ENCODE data around the gene TMEM115. TPM values are rescaled to one million over a fixed set of nuclear protein-coding genes. Genes with fewer than 3 reads are reported as not detected.

Gene TMEM115, protein sequence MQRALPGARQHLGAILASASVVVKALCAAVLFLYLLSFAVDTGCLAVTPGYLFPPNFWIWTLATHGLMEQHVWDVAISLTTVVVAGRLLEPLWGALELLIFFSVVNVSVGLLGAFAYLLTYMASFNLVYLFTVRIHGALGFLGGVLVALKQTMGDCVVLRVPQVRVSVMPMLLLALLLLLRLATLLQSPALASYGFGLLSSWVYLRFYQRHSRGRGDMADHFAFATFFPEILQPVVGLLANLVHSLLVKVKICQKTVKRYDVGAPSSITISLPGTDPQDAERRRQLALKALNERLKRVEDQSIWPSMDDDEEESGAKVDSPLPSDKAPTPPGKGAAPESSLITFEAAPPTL
- total RNA-seq (10 to 100 TPM; 13.9 to 35.2 (median 33.1) TPM), total RNA-seq (18.8 to 48.9 (median 31.7) reads per million in 29 experiments)
- 20.5 TPM for total RNA-seq (2013)

GRCh38 chr3:50358911-50359759 is at the start of gene TMEM115:
Gene TMEM115 (minus strand): TSS chr3:50359521. CDS start chr3:50359063, 458 bp downstream.
- Histone ChIP-seq H3K27me3 (replicated peaks in 1 of 2; ENCODE audit: control insufficient read depth in 2 of 2, extremely low read depth in 1 of 2, insufficient read depth in 2 of 2, low read length in 1 of 2) (no peaks in the 10 kb centered on the region), H3K36me3 (ENCODE audit: control insufficient read depth in 2 of 2, extremely low read depth in 1 of 2, insufficient read depth in 1 of 2, low read length in 1 of 2) (peaks cover 6 to 26% of the 10 kb centered on the region in 2 donors), H3K9me3 (no peaks in the 10 kb centered on the region), H3K4me1 (ENCODE audit: control insufficient read depth in 1 of 2, extremely low read depth in 1 of 2, insufficient read depth in 2 of 2, low read length in 2 of 2) (peaks cover 25 to 47% of the 10 kb centered on the region in 2 experiments), H3K27ac (ENCODE audit: low read length) (peak within 1 kb of the TSS; percentile 69), H3K4me3 (ENCODE audit: control insufficient read depth in 1 of 2, extremely low read depth in 1 of 2, low read length in 1 of 2) (peak within 1 kb of the TSS; percentile 82 to 87)
- Mint-ChIP-seq H3K4me1 (peaks cover 32 to 47% (median 43%) of the 10 kb centered on the region in 3 donors), H3K27me3 (no peaks in the 10 kb centered on the region), H3K9me3 (no peaks in the 10 kb centered on the region), H3K27ac (peak within 1 kb of the TSS; percentile 95), H3K4me3 (peak within 1 kb of the TSS; percentile 93 to 97 (median 96)), H3K36me3 (peaks cover 9% of the 10 kb centered on the region)
- 2% methylated on average over 61 of the region's 64 CpGs for WGBS (ENCODE audit: insufficient coverage)
- POLR2A ChIA-PET: no interaction called here
- DNase-seq: peak; percentile 84 to 99 (median 95)
- CTCF ChIA-PET: interaction anchor here in 1 of 2 donors (1.6 kb wide), 1 partner anchor 8 kb away, joined by 5 read pairs; the partner anchor contains the start of genes CYB561D2 and NPRL2
- peak; percentile 100 for ATAC-seq (replicated peaks in 1 of 4)

GRCh38 chr3:50408443-50408944 is 49.2 kb upstream of the TMEM115 start:
- peaks cover 0 to 24% of the 10 kb centered on the region in 2 experiments for H3K27me3 ChIP-seq (replicated peaks in 1 of 2; ENCODE audit: control insufficient read depth in 2 of 2, extremely low read depth in 1 of 2, insufficient read depth in 2 of 2, low read length in 1 of 2)
- H3K27ac Mint-ChIP-seq: no peak overlapping the region
- no peaks in the 10 kb centered on the region for H3K9me3 Mint-ChIP-seq
- H3K36me3 Mint-ChIP-seq: no peaks in the 10 kb centered on the region
- POLR2A ChIA-PET: no interaction called here
- H3K4me1 Mint-ChIP-seq: no peaks in the 10 kb centered on the region
- H3K27me3 Mint-ChIP-seq: peaks cover 0 to 3% of the 10 kb centered on the region in 2 donors
- no peak for DNase-seq
- no peak overlapping the region for H3K4me3 Mint-ChIP-seq
- 78% methylated on average over 13 of the region's 15 CpGs for WGBS (ENCODE audit: insufficient coverage)
- no peak overlapping the region for H3K27ac ChIP-seq (ENCODE audit: low read length)
- H3K9me3 ChIP-seq: no peaks in the 10 kb centered on the region
- no peak for ATAC-seq (replicated peaks in 1 of 4)
- CTCF ChIA-PET: no interaction called here
- H3K36me3 ChIP-seq (ENCODE audit: control insufficient read depth in 2 of 2, extremely low read depth in 1 of 2, insufficient read depth in 1 of 2, low read length in 1 of 2): no peaks in the 10 kb centered on the region
- H3K4me3 ChIP-seq (ENCODE audit: control insufficient read depth in 1 of 2, extremely low read depth in 1 of 2, low read length in 1 of 2): no peak overlapping the region
- H3K4me1 ChIP-seq (ENCODE audit: control insufficient read depth in 1 of 2, extremely low read depth in 1 of 2, insufficient read depth in 2 of 2, low read length in 2 of 2): no peaks in the 10 kb centered on the region

DNA sequence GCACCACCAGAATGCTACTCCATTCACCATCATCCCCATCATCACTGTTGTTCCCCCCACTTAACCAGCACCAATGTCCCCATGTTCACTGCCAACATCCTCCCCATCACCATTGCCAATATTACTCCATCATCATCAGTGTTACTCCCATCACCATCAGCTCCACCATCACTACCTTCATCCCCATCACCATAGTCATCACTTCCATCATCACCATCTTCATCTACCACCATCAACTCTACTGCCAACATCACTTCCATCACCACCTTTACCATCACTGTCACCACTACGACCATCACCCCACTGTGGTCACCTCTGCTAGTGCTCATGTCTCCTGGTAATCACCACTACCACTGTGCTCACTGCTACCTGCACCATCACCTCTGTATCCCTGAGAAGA is 47.2 kb upstream of the TMEM115 start:
- Mint-ChIP-seq H3K27me3 (peaks cover 0 to 6% of the 10 kb centered on the region in 2 donors), H3K4me1 (no peaks in the 10 kb centered on the region), H3K9me3 (no peaks in the 10 kb centered on the region), H3K36me3 (no peaks in the 10 kb centered on the region), H3K4me3 (no peak overlapping the region), H3K27ac (no peak overlapping the region)
- Histone ChIP-seq H3K4me1 (ENCODE audit: control insufficient read depth in 1 of 2, extremely low read depth in 1 of 2, insufficient read depth in 2 of 2, low read length in 2 of 2) (no peaks in the 10 kb centered on the region), H3K27me3 (replicated peaks in 1 of 2; ENCODE audit: control insufficient read depth in 2 of 2, extremely low read depth in 1 of 2, insufficient read depth in 2 of 2, low read length in 1 of 2) (peaks cover 0 to 28% of the 10 kb centered on the region in 2 experiments), H3K9me3 (no peaks in the 10 kb centered on the region), H3K36me3 (ENCODE audit: control insufficient read depth in 2 of 2, extremely low read depth in 1 of 2, insufficient read depth in 1 of 2, low read length in 1 of 2) (no peaks in the 10 kb centered on the region), H3K4me3 (ENCODE audit: control insufficient read depth in 1 of 2, extremely low read depth in 1 of 2, low read length in 1 of 2) (no peak overlapping the region), H3K27ac (ENCODE audit: low read length) (no peak overlapping the region)
- CTCF ChIA-PET: no interaction called here
- DNase-seq (no peak), ATAC-seq (replicated peaks in 1 of 4) (no peak)
- POLR2A ChIA-PET: no interaction called here
- WGBS (ENCODE audit: insufficient coverage): 50% methylated on average over 1 of the region's 1 CpG

DNA sequence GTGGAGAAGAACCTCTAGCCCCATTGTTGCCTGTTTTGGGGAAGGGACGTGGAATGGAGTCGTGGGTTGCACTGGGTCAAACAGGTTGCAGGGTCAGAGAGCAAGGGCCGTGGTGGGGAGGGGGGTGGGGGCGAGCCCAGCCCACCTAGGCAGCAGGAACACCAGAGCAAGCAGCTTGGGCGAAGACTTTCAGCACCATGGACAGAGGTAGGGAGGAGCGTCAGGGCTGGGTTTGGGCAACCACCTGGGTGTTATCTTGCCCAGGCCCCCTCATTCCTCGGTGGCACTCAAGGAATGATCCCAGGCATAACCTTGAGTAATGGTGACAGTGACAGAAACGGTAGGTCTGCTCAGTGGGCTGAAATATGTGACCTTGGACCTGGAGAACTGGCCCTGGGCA is 45.9 kb upstream of the TMEM115 start:
- no peak for ATAC-seq (replicated peaks in 1 of 4)
- Mint-ChIP-seq H3K27ac (no peak overlapping the region), H3K9me3 (no peaks in the 10 kb centered on the region), H3K4me1 (no peaks in the 10 kb centered on the region), H3K4me3 (no peak overlapping the region), H3K36me3 (no peaks in the 10 kb centered on the region), H3K27me3 (peaks cover 0 to 3% of the 10 kb centered on the region in 2 donors)
- peaks cover 0 to 35% of the 10 kb centered on the region in 2 experiments for H3K27me3 ChIP-seq (replicated peaks in 1 of 2; ENCODE audit: control insufficient read depth in 2 of 2, extremely low read depth in 1 of 2, insufficient read depth in 2 of 2, low read length in 1 of 2)
- H3K36me3 ChIP-seq (ENCODE audit: control insufficient read depth in 2 of 2, extremely low read depth in 1 of 2, insufficient read depth in 1 of 2, low read length in 1 of 2): no peaks in the 10 kb centered on the region
- CTCF ChIA-PET: no interaction called here
- H3K27ac ChIP-seq (ENCODE audit: low read length): no peak overlapping the region
- POLR2A ChIA-PET: no interaction called here
- no peak overlapping the region for H3K4me3 ChIP-seq (ENCODE audit: control insufficient read depth in 1 of 2, extremely low read depth in 1 of 2, low read length in 1 of 2)
- no peaks in the 10 kb centered on the region for H3K4me1 ChIP-seq (ENCODE audit: control insufficient read depth in 1 of 2, extremely low read depth in 1 of 2, insufficient read depth in 2 of 2, low read length in 2 of 2)
- no peaks in the 10 kb centered on the region for H3K9me3 ChIP-seq
- 28% methylated on average over 5 of the region's 8 CpGs for WGBS (ENCODE audit: insufficient coverage)
- peak in 16 of 35 experiments; percentile 4 to 52 (median 10) for DNase-seq

DNA sequence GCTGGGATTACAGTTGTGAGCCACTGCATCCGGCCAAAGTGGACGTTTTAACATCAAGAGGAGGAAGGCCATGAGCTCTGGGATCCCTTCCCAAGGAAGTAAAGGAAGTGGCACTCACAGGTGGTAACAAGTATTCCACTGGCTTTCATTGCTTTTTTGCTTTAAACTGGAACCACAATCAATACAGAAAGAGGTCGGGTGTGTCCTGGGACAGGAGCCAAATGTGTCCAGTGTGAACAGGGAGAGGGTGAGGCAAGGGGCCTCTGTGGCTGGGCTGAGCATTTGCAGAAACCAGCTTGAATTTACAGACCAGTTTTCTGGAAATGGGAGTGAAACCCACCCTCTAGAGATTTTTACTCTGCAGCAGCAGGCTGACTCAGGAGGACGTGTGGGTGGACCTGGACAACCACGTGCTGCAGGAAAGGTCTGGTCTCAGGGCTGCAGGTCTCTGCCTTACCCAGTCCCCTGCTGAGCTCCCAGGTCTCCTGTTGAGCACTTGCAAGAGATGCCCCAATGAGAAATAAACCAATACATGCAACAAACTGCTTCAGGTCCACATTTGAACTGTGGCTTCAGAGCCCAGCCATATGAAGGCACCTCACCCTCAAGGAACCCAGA is 42.8 kb upstream of the TMEM115 start:
- H3K9me3 ChIP-seq: no peaks in the 10 kb centered on the region
- Mint-ChIP-seq H3K9me3 (no peaks in the 10 kb centered on the region), H3K36me3 (no peaks in the 10 kb centered on the region), H3K27ac (no peak overlapping the region), H3K4me1 (peaks cover 0 to 2% (median 0%) of the 10 kb centered on the region in 3 donors), H3K27me3 (peaks cover 0 to 3% of the 10 kb centered on the region in 2 donors), H3K4me3 (no peak overlapping the region)
- DNase-seq: no peak
- ATAC-seq (replicated peaks in 1 of 4): no peak
- peaks cover 0 to 36% of the 10 kb centered on the region in 2 experiments for H3K27me3 ChIP-seq (replicated peaks in 1 of 2; ENCODE audit: control insufficient read depth in 2 of 2, extremely low read depth in 1 of 2, insufficient read depth in 2 of 2, low read length in 1 of 2)
- no peak overlapping the region for H3K27ac ChIP-seq (ENCODE audit: low read length)
- no peaks in the 10 kb centered on the region for H3K4me1 ChIP-seq (ENCODE audit: control insufficient read depth in 1 of 2, extremely low read depth in 1 of 2, insufficient read depth in 2 of 2, low read length in 2 of 2)
- no peak overlapping the region for H3K4me3 ChIP-seq (ENCODE audit: control insufficient read depth in 1 of 2, extremely low read depth in 1 of 2, low read length in 1 of 2)
- CTCF ChIA-PET: no interaction called here
- no peaks in the 10 kb centered on the region for H3K36me3 ChIP-seq (ENCODE audit: control insufficient read depth in 2 of 2, extremely low read depth in 1 of 2, insufficient read depth in 1 of 2, low read length in 1 of 2)
- WGBS (ENCODE audit: insufficient coverage): 31% methylated on average over 4 of the region's 5 CpGs
- POLR2A ChIA-PET: no interaction called here

DNA sequence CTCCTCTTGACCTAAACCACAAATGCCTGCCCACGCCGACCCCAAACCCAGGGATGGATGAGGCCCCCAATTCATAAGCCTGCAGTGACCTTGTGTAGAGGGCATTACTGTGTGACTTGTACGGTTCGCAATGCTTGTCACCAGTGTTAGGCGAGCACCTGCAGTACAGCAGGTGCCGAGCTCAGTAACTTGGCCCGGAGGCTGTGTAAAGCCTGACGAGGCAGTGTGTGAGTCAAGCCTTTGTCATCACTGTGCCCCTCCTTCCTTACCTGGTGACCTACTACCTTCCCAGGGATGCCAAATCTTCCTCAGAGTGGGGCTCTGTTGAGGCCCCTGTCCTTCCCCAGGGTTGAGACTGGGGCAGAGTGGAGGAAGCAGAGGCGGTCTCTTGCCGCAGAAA is 37.2 kb upstream of the TMEM115 start:
- Mint-ChIP-seq H3K36me3 (no peaks in the 10 kb centered on the region), H3K9me3 (no peaks in the 10 kb centered on the region), H3K4me3 (no peak overlapping the region), H3K4me1 (peaks cover 0 to 2% (median 0%) of the 10 kb centered on the region in 3 donors), H3K27me3 (no peaks in the 10 kb centered on the region), H3K27ac (no peak overlapping the region)
- ATAC-seq (replicated peaks in 1 of 4) (no peak), DNase-seq (no peak)
- ChIA-PET CTCF (no interaction called here), POLR2A (no interaction called here)
- Histone ChIP-seq H3K4me1 (ENCODE audit: control insufficient read depth in 1 of 2, extremely low read depth in 1 of 2, insufficient read depth in 2 of 2, low read length in 2 of 2) (no peaks in the 10 kb centered on the region), H3K27me3 (replicated peaks in 1 of 2; ENCODE audit: control insufficient read depth in 2 of 2, extremely low read depth in 1 of 2, insufficient read depth in 2 of 2, low read length in 1 of 2) (peaks cover 0 to 14% of the 10 kb centered on the region in 2 experiments), H3K9me3 (no peaks in the 10 kb centered on the region), H3K4me3 (ENCODE audit: control insufficient read depth in 1 of 2, extremely low read depth in 1 of 2, low read length in 1 of 2) (no peak overlapping the region), H3K27ac (ENCODE audit: low read length) (no peak overlapping the region), H3K36me3 (ENCODE audit: control insufficient read depth in 2 of 2, extremely low read depth in 1 of 2, insufficient read depth in 1 of 2, low read length in 1 of 2) (no peaks in the 10 kb centered on the region)
- WGBS (ENCODE audit: insufficient coverage): 92% methylated on average over 9 of the region's 10 CpGs
